Esophagus squamous epithelium (tissue), 4 donors: ENCODE data around the gene MEMO1.

Experiments used
- CTCF ChIP-seq, 6 experiments: fragments of 450-650 bp in 4 of 6; fragments of 200-600 bp in 2 of 6; sonication (generic) in 2 of 6; IDR thresholded peaks; one replicate each; pipeline ENCODE4 v1.5.1; 2016 to 2019; ENCODE audit warnings: antibody characterized with exemption in 6 of 6, mild to moderate bottlenecking in 4 of 6, moderate library complexity in 4 of 6
- POLR2A ChIP-seq, 4 donors: fragments of 450-650 bp; IDR thresholded peaks; one replicate each; pipeline ENCODE4 v1.6.1; 2017; ENCODE audit warnings: antibody characterized with exemption in 4 of 4, mild to moderate bottlenecking in 4 of 4, moderate library complexity in 3 of 4

GRCh38 chr2:31863867-31864266 is 146.9 kb downstream of the MEMO1 start:
- TF ChIP-seq CTCF (IDR thresholded peaks at IDR 0.05) (no peak), POLR2A (IDR thresholded peaks at IDR 0.05) (no peak)
